Gastrocnemius medialis (tissue), 4 donors: ENCODE measurements around the gene PLSCR1. TPM values are rescaled to one million over a fixed set of nuclear protein-coding genes. Genes with fewer than 3 reads are reported as not detected.

Experiments used
- ATAC-seq, 2 donors: fragments of 150-250 bp; one replicate each; pipeline ENCODE4 v1.9.1; 2016
- DNase-seq, 2 donors: peaks; one replicate each; pipeline ENCODE4 v3.0.0-alpha.2; 2019
- H3K27ac ChIP-seq, 4 donors: fragments of 200-600 bp; sonication (generic); 1 replicate in 1 of 4; 2 replicates in 3 of 4; pipeline ENCODE4 v1.5.1; 2016 to 2018; ENCODE audit warnings: mild to moderate bottlenecking in 2 of 4, moderate library complexity in 1 of 4
- H3K27me3 ChIP-seq, 3 donors: fragments of 200-600 bp; sonication (generic) in 2 of 3; 1 replicate in 1 of 3; 2 replicates in 2 of 3; pipeline versions ENCODE4 v1.5.1 to v1.6.0; 2016 to 2019; ENCODE audit warnings: mild to moderate bottlenecking in 1 of 3, moderate library complexity in 1 of 3
- H3K36me3 ChIP-seq, 2 donors: fragments of 200-600 bp; sonication (generic) in 1 of 2; one replicate each; pipeline ENCODE4 v1.5.1; 2017 to 2018
- H3K4me1 ChIP-seq, 2 donors: fragments of 200-600 bp; sonication (generic) in 1 of 2; one replicate each; pipeline ENCODE4 v1.5.1; 2016 to 2017; ENCODE audit warnings: mild to moderate bottlenecking in 2 of 2
- H3K4me3 ChIP-seq, 4 donors: fragments of 200-600 bp; sonication (generic) in 3 of 4; 1 replicate in 1 of 4; 2 replicates in 3 of 4; pipeline ENCODE4 v1.5.1; 2016 to 2019; ENCODE audit warnings: mild to moderate bottlenecking in 2 of 4
- H3K9me3 ChIP-seq, 3 donors: fragments of 200-600 bp; sonication (generic) in 2 of 3; 1 replicate in 1 of 3; 2 replicates in 2 of 3; pipeline ENCODE4 v1.5.1; 2016 to 2019
- POLR2A ChIP-seq, 2 donors: fragments of 450-650 bp; IDR thresholded peaks; one replicate each; pipeline ENCODE4 v1.6.1; 2017; ENCODE audit warnings: antibody characterized with exemption in 2 of 2, mild to moderate bottlenecking in 2 of 2, moderate library complexity in 2 of 2
- in situ Hi-C, 4 donors: fragments of 200-750 bp; cut with MboI; loops; one replicate each; pipeline versions ENCODE4 v1.15.0 to v1.8.0; 2017; ENCODE audit warnings: low sequenced_read_pairs in 4 of 4
- intact Hi-C: fragments of 100-400 bp; cut with DNase I; formaldehyde crosslinking; loops from one replicate; pipeline ENCODE4 v1.15.1; 2023; ENCODE audit warnings: low total_unique reads
- total RNA-seq, 4 donors: library from RNA; depleted of rRNA; stranded (reverse); fragments of >200 nt; gene quantifications; one replicate each; pipeline versions ENCODE4 v1.1.0 to v1.2.3, GENCODE V29; 2016
- TF ChIP-seq, protein P1 (sequence below), 5 experiments: fragments of 450-650 bp in 3 of 5; fragments of 200-600 bp in 2 of 5; sonication (generic) in 2 of 5; IDR thresholded peaks in 4 of 5; conservative IDR thresholded peaks in 1 of 5; 1 replicate in 4 of 5; 2 replicates in 1 of 5; pipeline ENCODE4 v1.5.1; 2016 to 2019; ENCODE audit warnings: antibody characterized with exemption in 5 of 5, mild to moderate bottlenecking in 3 of 5, moderate library complexity in 3 of 5

PLSCR1 gene
- total RNA-seq, 4 donors from 2014 or later, result 12.0 to 28.5 (median 18.2) TPM

DNA sequence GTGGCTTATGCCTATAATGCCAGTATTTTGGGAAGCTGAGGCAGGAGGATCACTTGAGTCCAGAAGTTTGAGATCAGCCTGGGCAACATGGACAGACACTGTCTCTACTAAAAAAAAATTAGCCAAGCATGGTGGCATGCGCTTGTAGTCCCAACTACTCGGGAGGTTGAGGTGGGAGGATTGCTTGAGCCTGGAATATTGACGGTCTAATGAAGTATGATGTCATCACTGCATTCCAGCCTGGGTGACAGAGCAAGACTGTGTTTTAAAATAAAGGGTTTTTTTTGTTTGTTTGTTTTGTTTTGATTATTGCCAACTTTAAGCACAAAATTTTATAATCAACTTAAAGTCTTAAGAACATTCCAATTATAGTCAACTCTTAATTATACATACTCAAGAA, 6.8 kb downstream of the PLSCR1 start:
- no peak for TF ChIP-seq POLR2A (IDR thresholded peaks at IDR 0.05)
- TF ChIP-seq, protein P1, sequence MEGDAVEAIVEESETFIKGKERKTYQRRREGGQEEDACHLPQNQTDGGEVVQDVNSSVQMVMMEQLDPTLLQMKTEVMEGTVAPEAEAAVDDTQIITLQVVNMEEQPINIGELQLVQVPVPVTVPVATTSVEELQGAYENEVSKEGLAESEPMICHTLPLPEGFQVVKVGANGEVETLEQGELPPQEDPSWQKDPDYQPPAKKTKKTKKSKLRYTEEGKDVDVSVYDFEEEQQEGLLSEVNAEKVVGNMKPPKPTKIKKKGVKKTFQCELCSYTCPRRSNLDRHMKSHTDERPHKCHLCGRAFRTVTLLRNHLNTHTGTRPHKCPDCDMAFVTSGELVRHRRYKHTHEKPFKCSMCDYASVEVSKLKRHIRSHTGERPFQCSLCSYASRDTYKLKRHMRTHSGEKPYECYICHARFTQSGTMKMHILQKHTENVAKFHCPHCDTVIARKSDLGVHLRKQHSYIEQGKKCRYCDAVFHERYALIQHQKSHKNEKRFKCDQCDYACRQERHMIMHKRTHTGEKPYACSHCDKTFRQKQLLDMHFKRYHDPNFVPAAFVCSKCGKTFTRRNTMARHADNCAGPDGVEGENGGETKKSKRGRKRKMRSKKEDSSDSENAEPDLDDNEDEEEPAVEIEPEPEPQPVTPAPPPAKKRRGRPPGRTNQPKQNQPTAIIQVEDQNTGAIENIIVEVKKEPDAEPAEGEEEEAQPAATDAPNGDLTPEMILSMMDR (IDR thresholded peaks at IDR 0.05 in 4 of 5, conservative IDR thresholded peaks at IDR 0.05 in 1 of 5), result no peak
- Histone ChIP-seq H3K4me3 (no peak overlapping the region), H3K36me3 (no peaks in the 10 kb centered on the region), H3K27me3 (no peaks in the 10 kb centered on the region), H3K9me3 (no peaks in the 10 kb centered on the region), H3K27ac (peak overlapping the region; percentile 4 to 53 (median 20)), H3K4me1 (peaks cover 6 to 7% of the 10 kb centered on the region in 2 donors)
- ATAC-seq, result no peak
- in situ Hi-C loops (no loop called here), intact Hi-C loops (no loop called here)
- no peak for DNase-seq

DNA sequence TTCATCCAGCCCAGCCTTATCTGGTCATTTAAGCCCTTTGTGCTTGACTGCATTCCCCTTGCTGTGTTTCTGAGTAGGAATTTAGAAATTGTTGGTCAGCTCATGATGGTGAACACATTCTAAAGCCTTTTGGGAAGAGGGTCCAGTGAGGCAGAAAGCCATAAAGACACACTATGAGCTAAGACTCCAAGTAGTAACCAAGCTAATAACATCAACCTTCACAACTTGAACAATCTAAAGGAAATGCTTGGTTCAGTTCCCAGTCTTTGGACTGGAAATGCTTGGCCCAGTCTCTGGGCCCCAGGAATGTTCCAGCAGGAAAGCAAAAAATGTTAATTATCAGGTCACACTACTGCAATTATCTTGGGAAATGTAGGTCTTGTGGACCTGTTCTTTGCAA, 7.7 kb downstream of the PLSCR1 start:
- in situ Hi-C loops, result no loop called here
- TF ChIP-seq POLR2A (IDR thresholded peaks at IDR 0.05), result no peak
- TF ChIP-seq, protein P1 (IDR thresholded peaks at IDR 0.05 in 4 of 5, conservative IDR thresholded peaks at IDR 0.05 in 1 of 5), result no peak
- H3K9me3 ChIP-seq, result no peaks in the 10 kb centered on the region
- ATAC-seq (peak; percentile 21 to 47), DNase-seq (no peak)
- H3K36me3 ChIP-seq, result no peaks in the 10 kb centered on the region
- H3K4me1 ChIP-seq, result peaks cover 6 to 7% of the 10 kb centered on the region in 2 donors
- intact Hi-C loops, result no loop called here
- no peak overlapping the region for H3K4me3 ChIP-seq
- no peaks in the 10 kb centered on the region for H3K27me3 ChIP-seq
- H3K27ac ChIP-seq, result peak overlapping the region; percentile 22 to 57 (median 51)

DNA sequence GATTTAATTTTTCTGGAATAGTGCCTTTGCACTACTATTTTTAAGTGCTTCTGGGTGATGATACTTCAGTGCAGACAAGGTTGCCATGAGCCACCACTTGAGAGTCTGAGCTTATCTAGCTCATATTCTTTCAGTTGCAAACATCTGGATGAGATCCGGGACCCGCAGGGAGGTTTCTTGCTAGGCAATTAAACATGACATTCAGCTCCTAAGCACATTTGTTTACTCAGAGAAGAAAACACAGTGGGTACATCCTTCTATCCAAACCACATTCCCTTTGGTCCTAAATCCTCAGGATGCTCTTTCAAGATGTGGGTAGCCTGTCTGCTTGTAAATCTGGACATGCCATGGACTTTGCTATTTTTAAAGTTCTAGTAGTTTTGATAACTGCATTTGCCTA, 12.0 kb downstream of the PLSCR1 start:
- intact Hi-C loops, result no loop called here
- TF ChIP-seq, protein P1 (IDR thresholded peaks at IDR 0.05 in 4 of 5, conservative IDR thresholded peaks at IDR 0.05 in 1 of 5), result no peak
- TF ChIP-seq POLR2A (IDR thresholded peaks at IDR 0.05), result no peak
- H3K4me3 ChIP-seq, result no peak overlapping the region
- H3K27me3 ChIP-seq, result no peaks in the 10 kb centered on the region
- no peak for DNase-seq
- in situ Hi-C loops, result no loop called here
- H3K36me3 ChIP-seq, result no peaks in the 10 kb centered on the region
- no peak overlapping the region for H3K27ac ChIP-seq
- H3K9me3 ChIP-seq, result no peaks in the 10 kb centered on the region
- H3K4me1 ChIP-seq, result peaks cover 2 to 4% of the 10 kb centered on the region in 2 donors
- no peak for ATAC-seq

- DNase-seq (no peak), ATAC-seq (no peak)
- Histone ChIP-seq H3K4me3 (no peak overlapping the region), H3K27me3 (no peaks in the 10 kb centered on the region), H3K36me3 (no peaks in the 10 kb centered on the region), H3K9me3 (no peaks in the 10 kb centered on the region), H3K4me1 (no peaks in the 10 kb centered on the region), H3K27ac (no peak overlapping the region)
- in situ Hi-C loops (no loop called here), intact Hi-C loops (no loop called here)
- TF ChIP-seq, protein P1 (IDR thresholded peaks at IDR 0.05 in 4 of 5, conservative IDR thresholded peaks at IDR 0.05 in 1 of 5), result no peak
- no peak for TF ChIP-seq POLR2A (IDR thresholded peaks at IDR 0.05)
Observed at GRCh38 chr3:146530609-146531008, 13.8 kb downstream of the PLSCR1 start.

- no peak overlapping the region for H3K4me3 ChIP-seq
- TF ChIP-seq POLR2A (IDR thresholded peaks at IDR 0.05), result no peak
- TF ChIP-seq, protein P1 (IDR thresholded peaks at IDR 0.05 in 4 of 5, conservative IDR thresholded peaks at IDR 0.05 in 1 of 5), result no peak
- H3K9me3 ChIP-seq, result no peaks in the 10 kb centered on the region
- no peak overlapping the region for H3K27ac ChIP-seq
- intact Hi-C loops, result no loop called here
- no peaks in the 10 kb centered on the region for H3K36me3 ChIP-seq
- no peaks in the 10 kb centered on the region for H3K27me3 ChIP-seq
- DNase-seq (no peak), ATAC-seq (no peak)
- no peaks in the 10 kb centered on the region for H3K4me1 ChIP-seq
- in situ Hi-C loops, result no loop called here
Observed at GRCh38 chr3:146529021-146529420, 15.4 kb downstream of the PLSCR1 start.
